Stimulated activated CD4-positive, alpha-beta T cell treated with anti-CD3 and anti-CD28 coated beads, Interleukin-4, amount 100 ng/mL, for 4 hours (primary cell): ENCODE measurements around the gene GRM4.

ENCODE experiments used
- DNase-seq, 2 experiments: peaks; one replicate each; pipeline ENCODE4 v3.0.0-alpha.2; 2020

The GRM4 gene

GRCh38 chr6:34142061-34142998 is 3.6 kb downstream of the GRM4 start:
- DNase-seq, result peak in 1 of 2 experiments; percentile 36

- no peak for DNase-seq
Measured at GRCh38 chr6:34140075-34140474, 5.8 kb downstream of the GRM4 start.

GRCh38 chr6:34138914-34139510 is 6.9 kb downstream of the GRM4 start:
- DNase-seq, result no peak

- no peak for DNase-seq
Measured at GRCh38 chr6:34138191-34138590, 7.7 kb downstream of the GRM4 start.

- no peak for DNase-seq
Measured at GRCh38 chr6:34135541-34135940, 10.3 kb downstream of the GRM4 start.

- DNase-seq, result peak in 1 of 2 experiments; percentile 28
Measured at GRCh38 chr6:34132486-34133185, 13.3 kb downstream of the GRM4 start.

- no peak for DNase-seq
Measured at GRCh38 chr6:34131326-34132290, 14.3 kb downstream of the GRM4 start.

- no peak for DNase-seq
Measured at GRCh38 chr6:34130862-34131261, 15.0 kb downstream of the GRM4 start.

GRCh38 chr6:34129753-34130152 is 16.1 kb downstream of the GRM4 start:
- DNase-seq, result no peak

GRCh38 chr6:34128045-34128444 is 17.8 kb downstream of the GRM4 start:
- no peak for DNase-seq

GRCh38 chr6:34126419-34126818 is 19.5 kb downstream of the GRM4 start:
- no peak for DNase-seq

GRCh38 chr6:34125939-34126338 is 19.9 kb downstream of the GRM4 start:
- DNase-seq, result no peak

GRCh38 chr6:34120953-34121675 is 24.8 kb downstream of the GRM4 start:
- DNase-seq, result no peak

GRCh38 chr6:34115915-34116314 is 30.0 kb downstream of the GRM4 start:
- no peak for DNase-seq

GRCh38 chr6:34115403-34115795 is 30.5 kb downstream of the GRM4 start:
- peak in 1 of 2 experiments; percentile 13 for DNase-seq

- no peak for DNase-seq
Measured at GRCh38 chr6:34114695-34115402, 31.0 kb downstream of the GRM4 start.

GRCh38 chr6:34113532-34113931 is 32.4 kb downstream of the GRM4 start:
- no peak for DNase-seq

GRCh38 chr6:34112126-34112525 is 33.8 kb downstream of the GRM4 start:
- no peak for DNase-seq

- DNase-seq, result no peak
Measured at GRCh38 chr6:34110610-34111009, 35.3 kb downstream of the GRM4 start.

- no peak for DNase-seq
Measured at GRCh38 chr6:34108176-34108575, 37.7 kb downstream of the GRM4 start.

GRCh38 chr6:34106900-34107299 is 39.0 kb downstream of the GRM4 start:
- no peak for DNase-seq
